Calu3 (cell line): ENCODE data around the gene MPG. TPM values are rescaled to one million over a fixed set of nuclear protein-coding genes. Genes with fewer than 3 reads are reported as not detected.
A peak's percentile ranks its signal among the peaks of the same experiment; 100 is the strongest.

Experiments
- BruUV-seq: library from RNA; stranded (reverse); fragments of 400-500 nt; replicated peaks from 2 replicates; lab custom pipeline; 2021; lab: Mats Ljungman, UMichigan
- CTCF ChIA-PET: fragments of 300-600 bp; sonication (Branson Sonifier 250); formaldehyde crosslinking; loops from one replicate; lab custom pipeline; 2022; ENCODE audit warnings: antibody characterized with exemption; lab: Charles Lee
- DNase-seq: peaks from one replicate; pipeline ENCODE4 v3.0.0; 2022
- H3K27ac Mint-ChIP-seq: one replicate; pipeline ENCODE4 v1.8.0; 2022; ENCODE audit warnings: mixed read lengths; ENCODE audit not compliant: unreplicated experiment
- H3K27me3 Mint-ChIP-seq: one replicate; pipeline ENCODE4 v1.8.0; 2022; ENCODE audit warnings: mixed read lengths; ENCODE audit not compliant: unreplicated experiment
- H3K36me3 Mint-ChIP-seq: one replicate; pipeline ENCODE4 v1.8.0; 2022; ENCODE audit warnings: mild to moderate bottlenecking, moderate library complexity, mixed read lengths; ENCODE audit not compliant: insufficient read depth, unreplicated experiment
- H3K4me1 Mint-ChIP-seq: one replicate; pipeline ENCODE4 v1.8.0; 2022; ENCODE audit warnings: mild to moderate bottlenecking, low read depth, mixed read lengths; ENCODE audit not compliant: unreplicated experiment
- H3K4me3 Mint-ChIP-seq: one replicate; pipeline ENCODE4 v1.8.0; 2022; ENCODE audit warnings: mild to moderate bottlenecking, low read depth, moderate library complexity, mixed read lengths; ENCODE audit not compliant: unreplicated experiment
- H3K9me3 Mint-ChIP-seq: one replicate; pipeline ENCODE4 v1.8.0; 2022; ENCODE audit warnings: low read depth, mixed read lengths; ENCODE audit not compliant: unreplicated experiment
- intact Hi-C: fragments of 100-400 bp; cut with micrococcal nuclease; formaldehyde crosslinking; loops from one replicate; pipeline ENCODE4 v1.10.0; 2022; ENCODE audit not compliant: unreplicated experiment
- total RNA-seq: library from RNA; stranded (reverse); gene quantifications from 2 replicates; pipeline ENCODE4 v1.2.3, GENCODE V29; 2022
- TF ChIP-seq, protein P1 (sequence below): fragments of 200-600 bp; IDR thresholded peaks from one replicate; pipeline ENCODE4 v1.8.0; 2022; ENCODE audit warnings: antibody characterized with exemption; ENCODE audit not compliant: unreplicated experiment

The MPG gene
- total RNA-seq, 1 experiment from 2014 or later = 40.1 TPM

DNA sequence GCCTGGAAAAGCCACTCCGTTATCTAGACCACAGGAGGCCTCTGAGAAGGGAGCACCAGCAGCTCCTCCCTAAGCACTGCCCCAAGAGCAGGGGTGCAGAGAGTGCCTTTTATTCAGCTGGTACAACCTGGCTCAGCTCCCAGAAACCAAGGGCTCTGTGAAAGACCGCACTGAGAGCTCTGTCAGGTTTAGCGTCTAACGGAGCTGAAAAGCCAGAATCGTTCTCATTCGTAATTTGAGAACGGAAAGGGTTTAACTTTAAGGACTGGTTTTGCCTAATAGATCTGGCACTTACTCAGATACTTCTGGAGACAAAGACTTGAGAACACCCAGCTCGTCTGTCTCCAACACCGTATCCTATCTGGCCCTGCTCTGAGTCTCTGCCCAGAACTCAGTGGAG, 13.5 kb downstream of the MPG start:
- intact Hi-C loops = no loop called here
- TF ChIP-seq, protein P1, sequence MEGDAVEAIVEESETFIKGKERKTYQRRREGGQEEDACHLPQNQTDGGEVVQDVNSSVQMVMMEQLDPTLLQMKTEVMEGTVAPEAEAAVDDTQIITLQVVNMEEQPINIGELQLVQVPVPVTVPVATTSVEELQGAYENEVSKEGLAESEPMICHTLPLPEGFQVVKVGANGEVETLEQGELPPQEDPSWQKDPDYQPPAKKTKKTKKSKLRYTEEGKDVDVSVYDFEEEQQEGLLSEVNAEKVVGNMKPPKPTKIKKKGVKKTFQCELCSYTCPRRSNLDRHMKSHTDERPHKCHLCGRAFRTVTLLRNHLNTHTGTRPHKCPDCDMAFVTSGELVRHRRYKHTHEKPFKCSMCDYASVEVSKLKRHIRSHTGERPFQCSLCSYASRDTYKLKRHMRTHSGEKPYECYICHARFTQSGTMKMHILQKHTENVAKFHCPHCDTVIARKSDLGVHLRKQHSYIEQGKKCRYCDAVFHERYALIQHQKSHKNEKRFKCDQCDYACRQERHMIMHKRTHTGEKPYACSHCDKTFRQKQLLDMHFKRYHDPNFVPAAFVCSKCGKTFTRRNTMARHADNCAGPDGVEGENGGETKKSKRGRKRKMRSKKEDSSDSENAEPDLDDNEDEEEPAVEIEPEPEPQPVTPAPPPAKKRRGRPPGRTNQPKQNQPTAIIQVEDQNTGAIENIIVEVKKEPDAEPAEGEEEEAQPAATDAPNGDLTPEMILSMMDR = no peak
- BruUV-seq = no TSS peak
- DNase-seq = no peak
- CTCF ChIA-PET = interaction anchor here (0.6 to 1.4 kb wide), 2 partner anchors 16 to 30 kb away, joined by 3 to 4 read pairs; no protein-coding TSS in a partner anchor
- Mint-ChIP-seq H3K9me3 (no peaks in the 10 kb centered on the region), H3K27ac (no peak overlapping the region), H3K4me3 (no peak overlapping the region), H3K36me3 (peaks cover 52% of the 10 kb centered on the region), H3K27me3 (no peaks in the 10 kb centered on the region), H3K4me1 (no peaks in the 10 kb centered on the region)

DNA sequence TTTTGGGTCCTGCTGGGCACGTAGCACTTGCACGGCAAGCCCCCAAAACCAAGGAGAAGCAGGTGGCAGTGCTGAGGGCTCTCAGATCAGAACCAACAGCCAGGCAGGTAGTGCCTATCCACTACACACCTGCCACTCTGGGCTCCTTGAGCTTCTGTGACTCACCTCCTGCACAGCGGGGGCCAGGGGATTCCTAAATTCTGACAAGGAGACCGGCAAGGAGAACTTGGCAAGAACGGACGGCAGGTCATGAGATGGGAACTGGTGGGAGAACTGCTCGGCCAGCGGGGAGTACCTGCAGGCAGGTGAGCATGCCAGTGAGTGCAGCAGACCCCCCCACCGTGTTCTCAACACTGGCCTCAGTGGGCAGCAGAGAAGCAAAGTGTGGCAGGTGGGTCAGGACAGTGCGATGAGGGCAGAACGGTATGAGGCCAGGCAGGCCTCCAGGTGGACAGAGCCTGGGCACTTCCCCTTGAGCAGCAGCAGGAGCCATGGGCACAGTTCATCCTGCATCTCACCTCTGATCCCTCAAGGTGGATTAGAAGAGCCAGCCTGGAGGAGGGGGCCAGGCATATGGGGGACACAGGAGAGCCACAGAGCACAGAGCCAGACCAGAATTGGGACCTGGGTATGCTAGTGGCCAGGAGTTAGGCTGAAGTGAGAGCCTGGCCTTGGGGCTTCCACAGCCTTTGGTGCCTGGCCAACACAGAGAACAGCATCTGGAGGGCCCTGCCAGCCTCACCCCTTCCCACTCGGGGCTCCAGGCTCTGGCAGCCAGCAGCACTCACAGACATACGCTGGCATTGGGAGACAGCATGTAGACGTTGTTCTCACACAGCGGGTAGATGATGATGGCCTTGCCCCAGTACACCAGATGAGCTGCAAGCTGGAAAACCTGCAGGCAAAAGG, 14.7 kb downstream of the MPG start:
- H3K4me3 Mint-ChIP-seq = no peak overlapping the region
- H3K27me3 Mint-ChIP-seq = no peaks in the 10 kb centered on the region
- peaks cover 56% of the 10 kb centered on the region for H3K36me3 Mint-ChIP-seq
- H3K4me1 Mint-ChIP-seq = no peaks in the 10 kb centered on the region
- CTCF ChIA-PET = interaction anchor here (1.0 to 1.9 kb wide), 2 partner anchors 22 to 27 kb away, joined by 3 to 10 read pairs; no protein-coding TSS in a partner anchor
- H3K27ac Mint-ChIP-seq = no peak overlapping the region
- H3K9me3 Mint-ChIP-seq = no peaks in the 10 kb centered on the region
- DNase-seq = no peak
- no TSS peak for BruUV-seq
- TF ChIP-seq, protein P1 = no peak
- intact Hi-C loops = no loop called here

DNA sequence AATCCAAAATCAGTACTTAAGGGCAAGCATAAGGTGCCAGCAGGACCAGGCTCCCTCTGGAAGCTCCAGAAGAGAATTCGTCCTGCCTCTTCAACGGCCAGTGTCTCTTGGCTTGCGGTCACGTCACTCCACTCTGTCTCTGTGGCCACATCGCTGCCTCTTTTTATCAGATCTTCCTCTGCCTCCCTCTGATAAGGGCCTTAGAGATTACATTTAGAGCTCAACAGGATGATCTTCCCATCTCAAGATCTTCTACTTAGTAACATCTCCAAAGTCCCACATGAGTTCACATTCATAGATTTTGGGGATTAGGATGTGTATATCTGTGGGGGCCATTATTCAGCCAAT, 16.9 kb downstream of the MPG start:
- Mint-ChIP-seq H3K27me3 (no peaks in the 10 kb centered on the region), H3K4me1 (no peaks in the 10 kb centered on the region), H3K27ac (no peak overlapping the region), H3K36me3 (peaks cover 64% of the 10 kb centered on the region), H3K4me3 (no peak overlapping the region), H3K9me3 (no peaks in the 10 kb centered on the region)
- TF ChIP-seq, protein P1 = no peak
- BruUV-seq = no TSS peak
- CTCF ChIA-PET = interaction anchor here (0.8 to 2.7 kb wide), 3 partner anchors 18 to 30 kb away, joined by 3 to 47 read pairs (median 10); no protein-coding TSS in a partner anchor
- no peak for DNase-seq
- intact Hi-C loops = no loop called here

DNA sequence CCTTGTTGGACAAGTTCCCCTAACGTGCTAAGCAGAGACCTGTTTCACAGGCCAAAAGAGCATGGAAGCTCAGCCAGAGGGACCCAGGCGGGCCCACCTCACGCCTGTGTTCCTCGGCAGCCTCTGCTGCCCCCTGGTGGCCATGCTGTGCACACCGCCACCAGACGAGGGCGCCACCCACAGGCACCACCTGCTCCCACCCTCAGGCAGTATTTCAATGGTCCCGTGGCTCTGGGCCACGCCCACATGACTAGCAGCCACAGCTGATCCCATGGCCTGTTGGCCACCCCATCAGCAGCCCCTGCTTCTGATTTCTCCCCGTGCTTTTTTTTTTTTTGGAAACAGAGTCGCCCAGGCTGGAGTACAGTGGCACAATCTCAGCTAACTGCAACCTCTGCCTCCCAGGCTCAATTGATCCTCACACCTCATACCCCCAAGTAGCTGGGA, 18.9 kb downstream of the MPG start:
- H3K4me1 Mint-ChIP-seq = no peaks in the 10 kb centered on the region
- DNase-seq = peak; percentile 94
- H3K27ac Mint-ChIP-seq = no peak overlapping the region
- TF ChIP-seq, protein P1 = peak; percentile 99
- H3K27me3 Mint-ChIP-seq = no peaks in the 10 kb centered on the region
- no TSS peak for BruUV-seq
- intact Hi-C loops = loop anchor here (2.0 kb wide), 1 partner anchor 32 kb away; no protein-coding TSS in a partner anchor
- H3K36me3 Mint-ChIP-seq = peaks cover 61% of the 10 kb centered on the region
- H3K9me3 Mint-ChIP-seq = no peaks in the 10 kb centered on the region
- H3K4me3 Mint-ChIP-seq = no peak overlapping the region
- CTCF ChIA-PET = interaction anchor here (0.6 to 2.7 kb wide), 13 partner anchors 10 to 1398 kb away, joined by 3 to 47 read pairs (median 4); partner anchors contain the start of genes MRPL28 and RHBDF1
